K562 (cell line): Measurements from ENCODE around the gene IFT25. TPM values are rescaled to one million over a fixed set of nuclear protein-coding genes. Genes with fewer than 3 reads are reported as not detected.
A peak's percentile ranks its signal among the peaks of the same experiment; 100 is the strongest.

Experiments
- EP400 ChIP-seq: fragments of 450-650 bp; IDR thresholded peaks from 2 replicates; pipeline ENCODE4 v1.6.1; 2017; ENCODE audit warnings: antibody characterized with exemption, mild to moderate bottlenecking, moderate library complexity
- ID3 ChIP-seq, 2 experiments: fragments of 250-450 bp in 1 of 2; fragments of 450-650 bp in 1 of 2; sonication (Bioruptor Pico) in 1 of 2; IDR thresholded peaks; 2 replicates each; pipeline versions ENCODE4 v1.6.1 to v1.8.0; 2016 to 2021; ENCODE audit warnings: mild to moderate bottlenecking in 2 of 2, moderate library complexity in 2 of 2, missing compliant biosample characterization in 1 of 2, missing genetic modification characterization in 1 of 2
- NCOA1 ChIP-seq: fragments of 450-650 bp; IDR thresholded peaks from 2 replicates; pipeline ENCODE4 v1.6.1; 2016; ENCODE audit warnings: low read depth
- NFRKB ChIP-seq: fragments of 450-650 bp; IDR thresholded peaks from 2 replicates; pipeline ENCODE4 v1.6.1; 2016; ENCODE audit warnings: low read depth
- ZBTB9 ChIP-seq: fragments of 450-650 bp; formaldehyde crosslinking; IDR thresholded peaks from 2 replicates; pipeline ENCODE4 v1.4.0; 2020; ENCODE audit warnings: mild to moderate bottlenecking, moderate library complexity
- ZNF263 ChIP-seq: sonication (generic); formaldehyde crosslinking; IDR thresholded peaks from 2 replicates; pipeline ENCODE4 v1.8.0; 2022; ENCODE audit warnings: mild to moderate bottlenecking, missing genetic modification reagents, borderline replicate concordance
- ZNF511 ChIP-seq: sonication (generic); formaldehyde crosslinking; IDR thresholded peaks from 2 replicates; pipeline ENCODE4 v1.8.0; 2022; ENCODE audit warnings: mild to moderate bottlenecking, missing genetic modification reagents
- polyA plus RNA-seq, 8 experiments: library from polyadenylated mRNA; depleted of rRNA in 4 of 8; stranded (reverse) in 5 of 8; unstranded in 3 of 8; fragments of >200 nt; fragmentation: Nextera tagmentation in 2 of 8; fragmentation: Illumina TruSeq in 1 of 8; extraction: Ambion mirVana in 2 of 8; extraction: Trizol in 1 of 8; gene quantifications; 2 replicates each; pipeline versions ENCODE4 v1.2.1 to v1.2.3, GENCODE V29; 2011 to 2014; ENCODE audit warnings: inconsistent platforms in 1 of 8, missing spikeins in 1 of 8
- total RNA-seq, 7 experiments: library from RNA; depleted of rRNA in 6 of 7; stranded (reverse); fragments of >200 nt in 6 of 7; fragmentation: Illumina TruSeq in 2 of 7; extraction: Trizol in 2 of 7; gene quantifications; 2 replicates each; pipeline versions ENCODE4 v1.2.1 to v1.2.3, GENCODE V29; 2011 to 2021; ENCODE audit warnings: low replicate concordance in 1 of 7
- TF ChIP-seq, protein P1 (sequence below), 2 experiments: IDR thresholded peaks; 2 replicates each; pipeline ENCODE4 v1.6.1; 2012; ENCODE audit warnings: improper control_type of control experiment in 2 of 2, low read depth in 2 of 2, low read length in 2 of 2, borderline replicate concordance in 1 of 2
- TF ChIP-seq, protein P2 (sequence below): fragments of 250-450 bp; sonication (Bioruptor Pico); IDR thresholded peaks from 2 replicates; pipeline ENCODE4 v1.8.0; 2022; ENCODE audit warnings: inconsistent platforms, mild to moderate bottlenecking, moderate library complexity, borderline replicate concordance
- TF ChIP-seq, protein P3 (sequence below): fragments of 450-650 bp; IDR thresholded peaks from 2 replicates; pipeline ENCODE4 v1.6.1; 2018; ENCODE audit not compliant: partially characterized antibody

IFT25 gene
- total and polyA plus RNA-seq, 9 of the 15 experiments (the other 6 are each of a cell fraction or from before 2014, with no cell fraction given) = 93.6 to 209 (median 167) TPM

- TF ChIP-seq EP400 (peak; percentile 63; the same call in 1 of the 2 replicates), ZBTB9 (CRISPR knock-in tag) (peak; percentile 88; the same call in 1 of the 2 replicates), NCOA1 (no peak), ZNF511 (CRISPR knock-in tag) (peak; percentile 70; the same call in 1 of the 2 replicates), ZNF263 (0 out of 2 replicates have a peak, but pooled peaks have one; percentile 68), ID3 (CRISPR knock-in tag; IDR thresholded peaks at IDR 0.05) (no peak), ID3 (tag; IDR thresholded peaks at IDR 0.05) (no peak), NFRKB (no peak)
- TF ChIP-seq, protein P1, sequence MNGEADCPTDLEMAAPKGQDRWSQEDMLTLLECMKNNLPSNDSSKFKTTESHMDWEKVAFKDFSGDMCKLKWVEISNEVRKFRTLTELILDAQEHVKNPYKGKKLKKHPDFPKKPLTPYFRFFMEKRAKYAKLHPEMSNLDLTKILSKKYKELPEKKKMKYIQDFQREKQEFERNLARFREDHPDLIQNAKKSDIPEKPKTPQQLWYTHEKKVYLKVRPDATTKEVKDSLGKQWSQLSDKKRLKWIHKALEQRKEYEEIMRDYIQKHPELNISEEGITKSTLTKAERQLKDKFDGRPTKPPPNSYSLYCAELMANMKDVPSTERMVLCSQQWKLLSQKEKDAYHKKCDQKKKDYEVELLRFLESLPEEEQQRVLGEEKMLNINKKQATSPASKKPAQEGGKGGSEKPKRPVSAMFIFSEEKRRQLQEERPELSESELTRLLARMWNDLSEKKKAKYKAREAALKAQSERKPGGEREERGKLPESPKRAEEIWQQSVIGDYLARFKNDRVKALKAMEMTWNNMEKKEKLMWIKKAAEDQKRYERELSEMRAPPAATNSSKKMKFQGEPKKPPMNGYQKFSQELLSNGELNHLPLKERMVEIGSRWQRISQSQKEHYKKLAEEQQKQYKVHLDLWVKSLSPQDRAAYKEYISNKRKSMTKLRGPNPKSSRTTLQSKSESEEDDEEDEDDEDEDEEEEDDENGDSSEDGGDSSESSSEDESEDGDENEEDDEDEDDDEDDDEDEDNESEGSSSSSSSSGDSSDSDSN (IDR thresholded peaks at IDR 0.05; ENCODE audit: borderline replicate concordance in 1 of 2, low read depth in 2 of 2, low read length in 2 of 2) = peak; percentile 45 to 54; a peak in 1 of 4 replicates
- TF ChIP-seq, protein P2, sequence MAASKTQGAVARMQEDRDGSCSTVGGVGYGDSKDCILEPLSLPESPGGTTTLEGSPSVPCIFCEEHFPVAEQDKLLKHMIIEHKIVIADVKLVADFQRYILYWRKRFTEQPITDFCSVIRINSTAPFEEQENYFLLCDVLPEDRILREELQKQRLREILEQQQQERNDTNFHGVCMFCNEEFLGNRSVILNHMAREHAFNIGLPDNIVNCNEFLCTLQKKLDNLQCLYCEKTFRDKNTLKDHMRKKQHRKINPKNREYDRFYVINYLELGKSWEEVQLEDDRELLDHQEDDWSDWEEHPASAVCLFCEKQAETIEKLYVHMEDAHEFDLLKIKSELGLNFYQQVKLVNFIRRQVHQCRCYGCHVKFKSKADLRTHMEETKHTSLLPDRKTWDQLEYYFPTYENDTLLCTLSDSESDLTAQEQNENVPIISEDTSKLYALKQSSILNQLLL (CRISPR knock-in tag) = no peak
- TF ChIP-seq, protein P3, sequence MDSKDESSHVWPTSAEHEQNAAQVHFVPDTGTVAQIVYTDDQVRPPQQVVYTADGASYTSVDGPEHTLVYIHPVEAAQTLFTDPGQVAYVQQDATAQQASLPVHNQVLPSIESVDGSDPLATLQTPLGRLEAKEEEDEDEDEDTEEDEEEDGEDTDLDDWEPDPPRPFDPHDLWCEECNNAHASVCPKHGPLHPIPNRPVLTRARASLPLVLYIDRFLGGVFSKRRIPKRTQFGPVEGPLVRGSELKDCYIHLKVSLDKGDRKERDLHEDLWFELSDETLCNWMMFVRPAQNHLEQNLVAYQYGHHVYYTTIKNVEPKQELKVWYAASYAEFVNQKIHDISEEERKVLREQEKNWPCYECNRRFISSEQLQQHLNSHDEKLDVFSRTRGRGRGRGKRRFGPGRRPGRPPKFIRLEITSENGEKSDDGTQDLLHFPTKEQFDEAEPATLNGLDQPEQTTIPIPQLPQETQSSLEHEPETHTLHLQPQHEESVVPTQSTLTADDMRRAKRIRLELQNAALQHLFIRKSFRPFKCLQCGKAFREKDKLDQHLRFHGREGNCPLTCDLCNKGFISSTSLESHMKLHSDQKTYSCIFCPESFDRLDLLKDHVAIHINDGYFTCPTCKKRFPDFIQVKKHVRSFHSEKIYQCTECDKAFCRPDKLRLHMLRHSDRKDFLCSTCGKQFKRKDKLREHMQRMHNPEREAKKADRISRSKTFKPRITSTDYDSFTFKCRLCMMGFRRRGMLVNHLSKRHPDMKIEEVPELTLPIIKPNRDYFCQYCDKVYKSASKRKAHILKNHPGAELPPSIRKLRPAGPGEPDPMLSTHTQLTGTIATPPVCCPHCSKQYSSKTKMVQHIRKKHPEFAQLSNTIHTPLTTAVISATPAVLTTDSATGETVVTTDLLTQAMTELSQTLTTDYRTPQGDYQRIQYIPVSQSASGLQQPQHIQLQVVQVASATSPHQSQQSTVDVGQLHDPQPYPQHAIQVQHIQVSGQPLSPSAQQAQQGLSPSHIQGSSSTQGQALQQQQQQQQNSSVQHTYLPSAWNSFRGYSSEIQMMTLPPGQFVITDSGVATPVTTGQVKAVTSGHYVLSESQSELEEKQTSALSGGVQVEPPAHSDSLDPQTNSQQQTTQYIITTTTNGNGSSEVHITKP = peak; percentile 32
Measured at GRCh38 chr1:53945433-53946251, at the start of gene IFT25 (continued).
